GM11168 (cell line): Measurements from ENCODE around the gene SUV39H2.
"Not testable (repeated sequence)": the region's sequence is repeated elsewhere in the genome, so short reads cannot be mapped to it uniquely, and the experiment has no call there.

Experiments
- in situ Hi-C: fragments of 300-500 bp; cut with MboI; formaldehyde crosslinking; loops from one replicate; pipeline ENCODE4 v1.12.0; 2022; ENCODE audit warnings: low sequenced_read_pairs; ENCODE audit not compliant: unreplicated experiment

SUV39H2 gene, protein sequence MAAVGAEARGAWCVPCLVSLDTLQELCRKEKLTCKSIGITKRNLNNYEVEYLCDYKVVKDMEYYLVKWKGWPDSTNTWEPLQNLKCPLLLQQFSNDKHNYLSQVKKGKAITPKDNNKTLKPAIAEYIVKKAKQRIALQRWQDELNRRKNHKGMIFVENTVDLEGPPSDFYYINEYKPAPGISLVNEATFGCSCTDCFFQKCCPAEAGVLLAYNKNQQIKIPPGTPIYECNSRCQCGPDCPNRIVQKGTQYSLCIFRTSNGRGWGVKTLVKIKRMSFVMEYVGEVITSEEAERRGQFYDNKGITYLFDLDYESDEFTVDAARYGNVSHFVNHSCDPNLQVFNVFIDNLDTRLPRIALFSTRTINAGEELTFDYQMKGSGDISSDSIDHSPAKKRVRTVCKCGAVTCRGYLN

DNA sequence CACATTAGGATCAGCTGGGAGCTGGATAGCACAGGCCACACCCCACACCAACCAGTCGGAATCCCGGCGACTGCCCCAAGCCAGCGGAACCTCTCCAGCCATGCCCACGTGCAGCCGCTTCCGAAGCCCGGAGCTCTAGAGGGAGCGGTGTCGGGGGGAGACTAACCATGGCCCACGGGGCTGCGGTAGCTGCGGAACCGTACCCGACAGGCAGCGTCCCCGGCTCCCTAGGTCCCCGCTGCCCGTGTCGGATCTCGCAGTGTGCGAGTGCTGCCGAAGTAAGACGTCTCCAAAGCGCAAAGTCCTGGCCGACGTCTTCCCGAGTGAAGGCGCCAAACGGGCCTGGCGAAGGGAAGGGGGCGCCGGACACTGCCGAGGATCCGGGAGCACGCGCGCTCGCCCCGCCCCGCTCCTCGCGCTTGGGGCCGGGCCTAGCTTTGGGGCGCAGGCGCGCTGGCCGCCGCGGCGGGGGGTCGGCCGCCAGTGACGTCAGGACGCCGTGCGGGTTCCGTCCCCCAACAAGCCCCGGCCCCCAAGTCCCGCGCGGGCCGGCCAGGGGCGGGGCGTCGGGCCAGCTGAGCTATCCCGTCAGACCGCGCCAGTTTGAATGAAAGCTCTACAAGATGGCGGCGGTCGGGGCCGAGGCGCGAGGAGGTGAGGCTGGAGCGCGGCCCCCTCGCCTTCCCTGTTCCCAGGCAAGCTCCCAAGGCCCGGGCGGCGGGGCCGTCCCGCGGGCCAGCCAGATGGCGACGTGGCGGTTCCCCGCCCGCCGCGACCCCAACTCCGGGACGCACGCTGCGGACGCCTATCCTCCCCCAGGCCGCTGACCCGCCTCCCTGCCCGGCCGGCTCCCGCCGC lies at the start of gene SUV39H2:
Gene SUV39H2 (plus strand): TSS at position 601 of the 858 bp plus-strand sequence. CDS start 23 bp downstream, at position 624.
- in situ Hi-C loops = no loop called here

DNA sequence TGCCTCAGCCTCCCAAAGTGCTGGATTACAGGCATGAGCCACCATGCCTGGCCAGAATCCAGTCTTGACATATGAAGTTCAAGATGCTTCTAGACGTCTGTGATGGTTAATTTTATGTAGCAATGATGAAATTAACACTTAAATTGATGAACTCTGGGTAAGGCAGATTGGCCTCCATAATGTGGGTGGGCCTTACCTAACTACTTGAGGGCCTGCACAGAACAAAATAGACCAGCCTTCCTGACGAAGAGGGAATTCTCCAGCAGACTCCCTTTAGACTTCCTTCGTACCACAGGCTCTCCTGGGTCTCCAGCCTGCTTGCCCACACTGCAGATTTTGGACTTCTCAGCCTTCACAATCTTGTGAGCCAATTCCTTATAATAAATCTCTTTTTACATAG lies 45.6 kb upstream of the SUV39H2 start:
- in situ Hi-C loops = no loop called here

DNA sequence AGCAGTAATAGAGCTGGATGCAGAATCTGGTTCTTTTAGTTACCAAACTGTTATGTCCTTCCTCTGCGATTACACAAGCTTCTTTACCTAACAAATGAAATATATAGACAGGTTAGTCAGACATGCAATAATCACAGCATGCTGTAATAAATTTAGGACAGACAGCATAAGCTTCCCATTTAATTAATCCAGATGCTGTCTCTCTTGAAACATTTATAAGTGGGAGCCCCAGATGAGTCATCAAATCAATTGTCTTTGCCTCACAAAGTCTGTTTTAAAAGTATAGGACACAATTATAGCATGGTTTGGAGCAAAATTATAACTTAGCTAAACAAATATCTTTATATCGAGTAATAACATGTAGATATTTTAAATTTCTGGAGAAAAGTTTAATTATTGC lies 42.5 kb upstream of the SUV39H2 start:
- in situ Hi-C loops = no loop called here

DNA sequence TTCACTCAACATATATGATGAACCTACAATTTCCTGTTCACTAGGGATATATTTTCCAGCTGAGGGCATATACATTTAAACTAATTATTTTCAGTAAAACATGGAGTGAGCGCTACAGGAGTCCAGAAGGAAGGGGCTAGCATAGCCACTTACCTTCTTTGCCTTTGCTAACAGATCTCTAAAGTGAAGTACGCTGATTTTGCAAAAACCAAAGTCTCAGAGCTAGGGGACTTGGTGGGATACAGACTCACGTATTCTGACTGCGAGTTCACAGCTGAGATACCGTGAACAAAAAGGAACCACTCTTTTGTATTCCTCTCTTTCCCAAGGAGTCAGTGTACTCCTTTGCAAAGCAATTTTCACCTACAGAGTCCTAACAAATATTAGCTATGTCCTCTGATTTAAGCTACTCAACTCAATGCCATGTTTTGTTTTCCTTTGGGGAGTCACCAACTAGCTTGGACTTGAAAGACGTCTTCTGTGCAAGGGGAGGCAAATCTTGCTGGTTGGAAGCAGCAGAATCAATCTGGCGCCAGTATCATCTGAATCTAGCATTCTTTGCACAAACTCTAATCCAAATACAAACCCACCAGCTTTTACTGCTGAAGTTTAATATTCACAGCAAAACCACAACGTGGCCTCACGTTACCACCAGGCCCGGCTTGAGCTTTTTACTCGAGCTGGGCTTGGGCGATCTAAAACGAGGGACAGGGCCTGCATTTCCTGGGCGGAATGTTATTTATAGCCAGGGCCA lies 41.5 kb upstream of the SUV39H2 start:
- in situ Hi-C loops = no loop called here

DNA sequence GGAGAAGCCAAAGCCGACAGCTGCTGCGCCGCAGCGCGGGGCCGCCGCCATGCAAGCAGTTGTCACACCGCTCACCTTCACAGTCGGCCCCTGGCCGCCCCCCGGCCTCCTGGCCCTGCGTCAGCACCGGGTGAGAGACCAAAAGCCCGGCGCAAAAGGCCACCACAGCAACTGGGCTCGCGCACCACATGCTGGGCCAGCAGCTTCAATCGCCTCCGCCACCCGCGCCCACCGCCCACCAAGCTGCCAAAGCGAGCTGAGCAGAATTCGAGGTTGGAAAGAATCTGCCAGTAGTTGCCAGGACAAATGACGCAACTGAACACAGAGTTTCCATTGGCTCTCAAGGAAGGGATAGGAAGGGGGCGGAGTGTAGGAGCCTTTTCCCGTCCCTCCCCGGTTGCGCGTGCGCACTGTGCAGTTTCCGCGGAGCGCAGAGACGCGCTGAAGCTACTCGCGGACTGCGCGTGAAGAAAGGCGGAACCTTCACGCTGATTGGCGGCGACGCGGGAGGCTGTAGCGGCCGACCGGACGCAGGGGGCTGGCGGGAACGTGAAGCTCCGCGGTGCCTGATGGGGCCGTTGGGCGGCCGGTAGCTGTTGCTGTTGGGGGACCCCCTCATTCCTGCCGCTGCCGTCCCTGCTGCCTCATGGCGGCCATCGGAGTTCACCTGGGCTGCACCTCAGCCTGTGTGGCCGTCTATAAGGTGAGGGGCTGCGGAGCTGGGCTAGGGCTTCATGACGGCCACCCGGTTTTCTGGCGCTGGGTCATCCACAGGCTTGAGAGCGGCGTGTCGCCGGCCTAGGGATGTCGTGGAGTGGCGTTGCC lies 40.7 kb upstream of the SUV39H2 start, which contains the start of the genes CDNF, HSPA14 and MSANTD7:
Gene CDNF (minus strand): TSS at position 281 of the 825 bp plus-strand sequence. CDS start 91 bp downstream, at position 190.
Gene HSPA14 (plus strand): TSS at position 550 of the 825 bp plus-strand sequence. CDS start 97 bp downstream, at position 647.
Gene MSANTD7 (plus strand): TSS at position 550 of the 825 bp plus-strand sequence. CDS start 3,979 bp downstream, outside the sequence.
- in situ Hi-C loops = no loop called here

DNA sequence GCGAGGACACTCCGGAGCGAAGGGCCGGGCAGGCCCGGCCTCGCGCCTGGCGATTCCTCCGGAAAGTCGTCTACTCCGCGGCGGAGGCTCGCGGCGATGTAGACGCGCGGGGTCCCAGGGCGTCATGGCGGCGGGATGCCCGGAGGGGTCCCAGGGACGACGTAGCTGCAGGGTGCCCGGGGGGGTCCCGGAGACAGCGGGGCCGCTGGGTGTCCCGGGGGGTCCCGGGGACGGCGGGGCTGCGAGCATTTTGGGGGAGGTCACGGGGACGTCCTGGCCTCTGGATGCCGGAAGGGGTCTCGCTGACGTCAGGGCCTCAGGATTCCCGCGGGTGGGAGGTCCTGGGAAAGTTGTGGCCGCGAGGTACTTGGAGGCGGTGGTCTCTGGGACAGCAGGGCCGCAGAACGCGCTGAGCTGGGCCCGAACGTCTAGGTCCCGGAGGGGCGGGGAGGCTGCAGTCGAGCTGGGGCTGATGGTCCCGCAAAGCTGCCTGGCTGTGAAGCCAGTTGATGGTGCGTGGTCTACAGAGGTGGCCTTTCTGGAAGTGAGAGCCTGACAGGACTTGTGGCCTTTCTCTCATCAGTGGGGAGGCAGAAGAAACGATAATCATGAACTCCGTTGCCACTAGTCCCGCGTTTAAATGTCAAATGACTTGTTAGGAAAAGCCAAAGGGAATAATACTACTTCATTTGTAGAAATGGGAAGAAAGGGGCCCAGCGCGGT lies 39.9 kb upstream of the SUV39H2 start:
- in situ Hi-C loops = no loop called here

DNA sequence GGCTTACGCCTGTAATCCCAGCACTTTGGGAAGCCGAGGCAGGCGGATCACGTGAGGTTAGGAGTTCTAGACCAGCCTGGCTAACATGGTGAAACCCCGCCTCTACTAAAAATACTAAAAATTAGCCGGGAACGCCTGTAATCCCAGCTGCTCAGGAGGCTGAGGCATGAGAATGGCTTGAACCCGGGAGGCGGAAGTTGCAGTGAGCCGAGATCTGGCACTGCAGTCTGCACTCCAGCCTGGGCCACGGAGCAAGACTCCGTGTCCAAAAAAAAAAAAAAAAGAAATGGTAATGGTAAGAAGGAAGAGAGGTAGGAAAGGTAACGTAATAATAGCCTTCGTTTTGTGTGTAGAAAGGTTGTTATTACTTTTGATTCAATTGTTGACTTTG lies 39.4 kb upstream of the SUV39H2 start:
- in situ Hi-C loops = no loop called here

DNA sequence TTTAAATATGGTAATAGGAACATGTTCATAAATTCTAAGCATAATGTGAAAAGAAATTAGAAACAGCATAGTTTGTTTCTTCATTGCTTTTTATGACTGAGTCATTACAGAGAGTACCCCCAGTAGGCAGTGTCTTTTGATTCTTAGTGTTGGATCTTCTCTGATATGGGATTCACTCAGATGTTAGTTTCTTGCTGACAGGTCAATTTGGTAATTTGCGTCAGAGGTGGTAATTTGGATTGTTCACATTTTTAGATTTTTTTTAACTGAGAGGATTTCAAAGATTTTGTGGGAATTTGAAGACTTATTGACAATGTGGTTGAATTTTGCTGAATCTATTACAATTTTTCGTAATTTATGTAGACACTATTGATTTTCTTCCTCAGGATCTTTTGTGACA lies 38.5 kb upstream of the SUV39H2 start:
- in situ Hi-C loops = loop anchor here (10.0 kb wide), 1 partner anchor 255 kb away; the partner anchor contains the start of gene RPP38

DNA sequence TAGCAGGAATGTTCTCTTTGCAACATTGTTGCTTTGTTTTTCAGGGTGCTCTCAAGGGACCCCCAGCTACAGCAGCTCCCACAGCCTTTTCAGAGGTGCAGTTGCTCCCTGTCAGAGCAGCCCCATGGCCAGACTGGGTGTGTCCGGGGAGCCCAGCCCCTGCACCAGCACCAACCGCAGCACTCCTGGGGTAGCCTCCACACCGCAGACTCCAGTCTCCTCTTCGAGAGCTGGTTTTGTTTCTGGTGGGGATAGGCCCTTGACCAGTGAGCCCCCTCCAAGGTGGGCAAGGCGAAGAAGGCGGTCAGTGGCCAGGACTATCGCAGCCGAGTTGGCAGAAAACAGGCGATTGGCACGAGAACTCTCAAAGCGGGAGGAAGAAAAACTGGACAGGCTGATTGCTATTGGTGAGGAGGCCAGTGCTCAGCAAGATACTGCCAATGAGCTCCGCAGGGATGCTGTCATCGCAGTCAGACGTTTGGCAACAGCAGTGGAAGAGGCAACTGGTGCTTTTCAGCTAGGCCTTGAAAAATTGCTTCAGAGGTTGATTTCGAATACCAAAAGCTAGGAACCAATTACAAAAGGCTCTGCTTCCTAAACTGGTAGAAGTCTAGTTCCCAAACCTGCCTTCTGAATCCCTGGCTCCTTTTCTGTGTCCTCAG lies 35.2 kb upstream of the SUV39H2 start:
- in situ Hi-C loops = loop anchor here (10.0 kb wide), 1 partner anchor 251 kb away; the partner anchor contains the start of gene RPP38

DNA sequence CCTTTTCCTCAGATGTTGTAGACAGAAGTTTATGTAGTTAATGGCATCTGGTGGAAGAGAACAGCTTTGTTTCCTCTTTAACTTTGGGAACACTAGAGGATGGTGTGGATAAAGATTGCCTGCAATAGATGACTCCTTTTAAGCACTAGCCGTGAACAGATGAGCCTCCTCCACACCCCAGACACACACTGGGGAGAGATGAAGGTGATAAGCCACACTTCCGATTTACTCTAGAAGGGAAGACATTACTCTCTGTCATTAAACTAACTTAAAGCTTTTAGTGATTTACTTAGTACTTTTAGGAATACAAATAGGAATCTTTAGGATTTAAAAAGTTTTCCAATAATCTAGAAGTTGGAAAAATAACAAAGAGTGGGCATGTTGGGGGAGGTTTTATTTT lies 33.7 kb upstream of the SUV39H2 start:
- in situ Hi-C loops = loop anchor here (10.0 kb wide), 1 partner anchor 250 kb away; the partner anchor contains the start of gene RPP38

DNA sequence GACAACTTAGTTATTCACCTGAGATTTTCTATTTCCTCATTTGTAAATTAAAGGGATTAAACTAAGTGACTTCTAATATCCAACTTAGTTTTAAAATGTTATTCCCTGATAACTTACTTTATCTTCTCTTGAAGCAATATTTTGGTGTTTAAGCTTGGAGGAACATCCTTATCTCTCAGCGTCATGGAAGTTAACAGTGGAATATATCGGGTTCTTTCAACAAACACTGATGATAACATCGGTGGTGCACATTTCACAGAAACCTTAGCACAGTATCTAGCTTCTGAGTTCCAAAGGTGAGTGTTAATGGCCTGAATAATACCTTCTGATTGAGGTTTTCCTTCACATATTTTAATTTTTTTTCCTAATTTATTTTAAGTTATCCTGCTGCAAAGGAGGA lies 26.4 kb upstream of the SUV39H2 start:
- in situ Hi-C loops = no loop called here

DNA sequence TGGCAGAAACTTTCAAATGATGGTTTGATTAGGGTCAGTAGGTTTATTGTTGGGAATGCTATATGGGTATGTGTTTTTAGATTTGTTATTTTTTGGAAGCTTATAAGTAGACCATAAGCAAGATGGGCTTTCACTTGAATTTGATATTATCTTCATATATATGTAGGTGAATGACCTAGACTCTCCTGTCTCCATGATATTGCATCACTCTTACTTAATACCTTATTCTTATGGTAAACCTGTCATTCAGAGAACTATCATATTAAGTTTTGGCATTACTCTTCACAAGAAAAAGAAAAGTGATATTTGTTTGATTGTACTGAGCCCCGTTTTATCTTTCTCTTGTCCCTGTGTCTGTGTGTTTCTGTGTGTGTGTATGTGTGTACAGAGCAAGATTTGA lies 23.2 kb upstream of the SUV39H2 start:
- in situ Hi-C loops = no loop called here

DNA sequence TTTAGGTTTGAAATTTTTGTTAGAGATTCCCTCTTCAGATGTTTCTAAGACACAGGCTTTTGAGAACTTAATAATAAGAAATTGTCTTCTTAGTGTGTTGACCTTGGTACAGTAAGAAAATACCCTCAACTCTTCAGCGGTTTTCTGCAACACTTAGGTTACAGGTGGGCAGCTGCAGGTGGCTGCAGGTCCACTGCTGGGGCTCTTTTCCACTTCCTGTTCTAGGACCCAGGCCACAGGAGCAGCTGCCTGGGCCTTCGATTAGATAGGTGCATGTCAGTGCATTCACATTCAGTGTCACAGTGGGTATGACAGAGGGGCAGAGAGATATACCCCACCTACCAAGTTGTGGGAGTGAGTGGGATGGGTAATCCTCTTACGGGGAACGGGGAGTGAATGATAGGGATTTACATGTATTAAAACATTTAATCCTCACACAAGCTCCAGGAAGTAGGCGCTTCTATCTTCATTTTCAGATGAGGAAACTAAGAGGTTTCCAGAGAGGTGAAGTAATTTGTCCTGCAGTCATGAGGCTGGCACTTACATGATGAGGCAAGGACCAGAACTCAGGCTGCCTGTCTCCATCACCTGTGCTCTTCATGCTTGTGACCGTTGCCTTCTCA lies 20.2 kb upstream of the SUV39H2 start:
- in situ Hi-C loops = no loop called here

DNA sequence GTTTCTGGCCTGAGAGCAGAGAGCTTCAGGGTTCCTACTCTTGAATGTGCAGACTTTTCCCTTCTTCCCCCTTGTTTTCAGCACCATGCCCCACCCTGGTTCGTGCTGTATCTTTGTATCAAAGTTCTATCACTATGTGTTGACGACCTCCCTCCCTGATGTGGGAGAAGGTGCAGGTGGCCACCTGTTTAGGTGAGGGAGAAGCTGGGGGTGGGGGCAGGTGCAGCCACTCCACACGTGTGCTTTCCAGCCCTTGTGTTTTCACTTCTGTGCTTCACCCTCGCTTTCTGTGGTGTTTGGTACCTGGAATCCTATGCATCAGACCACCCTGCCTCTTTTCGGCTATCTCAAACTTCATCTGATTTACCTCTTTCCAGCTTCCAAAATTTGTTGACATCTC lies 19.6 kb upstream of the SUV39H2 start:
- in situ Hi-C loops = no loop called here

DNA sequence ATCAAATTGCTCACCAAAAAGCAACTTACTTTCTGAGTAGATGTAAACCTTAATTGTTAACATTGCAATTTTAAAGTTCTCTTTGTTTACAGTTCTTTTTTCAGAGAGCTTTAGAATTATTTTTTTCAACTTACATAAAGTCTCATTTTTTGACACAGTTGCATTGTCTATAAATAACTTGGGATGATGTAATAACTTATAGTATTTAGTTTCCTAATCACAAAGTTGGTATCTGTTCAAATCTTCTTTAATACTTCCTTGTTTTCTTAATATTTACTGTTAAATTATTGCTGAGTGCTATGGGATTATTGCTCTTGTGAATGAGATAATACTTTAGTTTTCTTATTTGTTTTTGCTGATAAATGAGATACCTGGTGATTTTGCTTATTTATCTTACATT lies 18.9 kb upstream of the SUV39H2 start:
- in situ Hi-C loops = no loop called here

DNA sequence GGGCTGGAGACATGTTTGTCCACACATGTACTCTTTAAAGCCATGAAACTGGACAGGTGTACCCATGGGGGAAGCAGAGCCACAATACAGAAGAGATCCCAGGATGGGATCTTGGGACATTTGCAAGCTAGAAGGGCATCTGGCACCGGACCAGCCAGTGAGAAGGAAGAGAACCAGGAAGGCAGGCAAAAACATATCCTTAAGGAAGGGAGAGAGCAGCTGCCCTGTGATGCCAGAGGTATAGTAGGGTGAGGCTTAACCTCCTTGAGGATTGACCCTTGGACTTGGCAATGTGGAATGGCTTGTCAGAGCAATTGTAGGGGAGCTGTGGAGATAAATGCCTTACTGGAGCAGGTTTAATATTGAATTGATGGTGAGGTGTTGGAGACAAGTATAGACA lies 17.9 kb upstream of the SUV39H2 start:
- in situ Hi-C loops = no loop called here

DNA sequence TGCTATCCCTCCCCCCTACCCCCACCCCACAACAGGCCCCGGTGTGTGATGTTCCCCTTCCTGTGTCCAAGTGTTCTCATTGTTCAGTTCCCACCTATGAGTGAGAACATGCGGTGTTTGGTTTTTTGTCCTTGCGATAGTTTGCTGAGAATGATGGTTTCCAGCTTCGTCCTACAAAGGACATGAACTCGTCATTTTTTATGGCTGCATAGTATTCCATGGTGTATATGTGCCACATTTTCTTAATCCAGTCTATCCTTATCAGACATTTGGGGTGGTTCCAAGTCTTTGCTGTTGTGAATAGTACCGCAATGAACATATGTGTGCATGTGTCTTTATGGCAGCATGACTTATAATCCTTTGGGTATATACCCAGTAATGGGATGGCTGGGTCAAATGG lies 14.2 kb upstream of the SUV39H2 start:
- in situ Hi-C loops = not testable (repeated sequence)

DNA sequence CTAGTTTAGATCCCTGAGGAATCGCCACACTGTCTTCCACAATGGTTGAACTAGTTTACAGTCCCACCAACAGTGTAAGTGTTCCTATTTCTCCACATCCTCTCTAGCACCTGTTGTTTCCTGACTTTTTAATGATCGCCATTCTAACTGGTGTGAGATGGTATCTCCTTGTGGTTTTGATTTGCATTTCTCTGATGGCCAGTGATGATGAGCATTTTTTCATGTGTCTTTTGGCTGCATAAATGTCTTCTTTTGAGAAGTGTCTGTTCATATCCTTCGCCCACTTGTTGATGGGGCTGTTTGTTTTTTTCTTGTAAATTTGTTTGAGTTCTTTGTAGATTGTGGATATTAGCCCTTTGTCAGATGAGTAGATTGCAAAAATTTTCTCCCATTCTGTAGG lies 13.8 kb upstream of the SUV39H2 start:
- in situ Hi-C loops = not testable (repeated sequence)
